ENCODE data around the gene HS6ST1.

The HS6ST1 gene

DNA sequence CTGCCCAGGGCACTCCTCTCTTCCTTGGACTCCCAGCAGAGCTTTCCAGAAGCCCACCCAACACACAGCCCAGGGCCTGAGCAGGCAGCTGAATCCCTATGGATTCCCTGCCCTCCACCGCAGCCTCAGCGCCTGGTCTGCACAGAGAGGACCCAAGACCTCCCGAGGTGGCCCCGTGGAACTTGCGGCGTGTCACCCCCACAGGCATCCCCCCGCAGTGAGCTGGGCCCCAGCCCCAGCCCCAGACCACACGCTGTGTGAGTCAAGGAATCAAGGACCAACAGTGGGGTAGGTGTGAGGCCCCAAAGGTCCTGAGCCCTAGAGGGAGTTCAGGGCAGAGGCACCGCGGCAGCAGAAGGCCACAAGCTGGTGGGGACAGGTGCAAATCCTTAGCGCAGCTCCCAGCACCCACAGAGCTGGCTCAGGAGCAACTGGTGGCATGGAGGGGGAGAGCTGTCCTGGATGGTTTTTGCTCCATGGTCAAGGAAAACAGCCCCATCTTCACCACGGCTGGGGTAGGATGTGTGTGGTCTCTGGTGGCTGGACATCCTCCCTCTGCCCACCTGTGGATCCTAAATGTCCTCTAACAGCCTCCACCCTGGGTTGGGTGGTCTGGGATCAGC, 8.5 kb downstream of the HS6ST1 start:
- DNase-seq, result no peak

DNA sequence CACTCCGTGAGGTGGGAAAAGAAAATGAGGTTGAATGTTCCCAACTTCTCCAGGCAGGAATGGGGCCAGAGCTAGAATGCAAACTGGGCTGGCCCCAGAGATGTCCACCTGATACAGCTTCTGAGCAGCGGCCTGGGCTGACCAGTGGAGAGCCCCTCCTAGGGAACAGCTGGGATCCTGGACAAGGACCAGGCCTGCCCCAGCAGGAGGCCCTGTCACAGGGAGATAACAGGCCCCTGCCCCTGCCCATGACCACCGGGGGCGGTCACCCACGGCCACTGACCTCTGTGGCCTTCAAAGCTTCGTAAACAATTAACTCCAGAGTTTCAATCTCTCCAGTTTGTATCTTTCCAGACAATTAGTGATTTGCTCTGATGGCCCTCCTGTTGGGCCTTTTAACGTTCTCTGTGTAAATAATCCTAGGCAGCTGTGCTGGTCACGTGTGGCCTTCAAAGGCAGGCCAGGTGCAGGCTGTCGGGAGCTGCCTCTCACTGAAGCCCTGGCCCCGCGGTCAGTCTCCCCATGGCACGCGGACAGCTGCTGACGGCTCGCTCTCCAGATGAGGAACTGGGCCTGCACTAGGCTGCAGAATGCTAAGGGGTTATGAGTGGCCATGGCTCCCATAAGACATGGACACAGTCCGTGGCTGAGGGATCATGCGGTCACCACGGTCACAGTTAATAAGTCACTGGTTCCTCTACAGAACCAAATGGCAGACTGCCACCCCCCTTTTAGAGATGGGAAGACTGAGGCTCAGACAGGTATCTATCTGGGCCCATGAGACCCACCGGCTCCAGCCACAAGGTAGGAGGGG, 9.2 kb downstream of the HS6ST1 start:
- no peak for DNase-seq

DNA sequence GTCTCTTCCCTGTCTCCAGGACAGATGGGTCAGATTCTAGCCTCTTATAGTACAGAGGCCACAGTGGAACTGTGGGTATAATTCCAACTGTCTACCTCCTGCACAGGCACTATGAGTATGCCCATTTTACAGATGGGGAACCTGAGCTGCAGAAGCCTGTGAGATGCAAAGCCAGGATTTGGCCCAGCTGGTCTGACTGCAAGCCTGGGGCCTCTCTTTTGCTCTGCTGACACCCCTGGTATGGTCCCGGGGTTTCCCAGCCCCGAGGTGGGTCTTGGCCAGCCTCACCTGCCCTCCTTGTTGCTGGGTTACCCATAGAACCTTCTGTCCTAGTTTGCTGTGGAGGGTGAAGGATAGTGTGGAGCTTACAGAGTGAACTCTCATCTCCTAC, 9.8 kb downstream of the HS6ST1 start:
- no peak for DNase-seq

DNA sequence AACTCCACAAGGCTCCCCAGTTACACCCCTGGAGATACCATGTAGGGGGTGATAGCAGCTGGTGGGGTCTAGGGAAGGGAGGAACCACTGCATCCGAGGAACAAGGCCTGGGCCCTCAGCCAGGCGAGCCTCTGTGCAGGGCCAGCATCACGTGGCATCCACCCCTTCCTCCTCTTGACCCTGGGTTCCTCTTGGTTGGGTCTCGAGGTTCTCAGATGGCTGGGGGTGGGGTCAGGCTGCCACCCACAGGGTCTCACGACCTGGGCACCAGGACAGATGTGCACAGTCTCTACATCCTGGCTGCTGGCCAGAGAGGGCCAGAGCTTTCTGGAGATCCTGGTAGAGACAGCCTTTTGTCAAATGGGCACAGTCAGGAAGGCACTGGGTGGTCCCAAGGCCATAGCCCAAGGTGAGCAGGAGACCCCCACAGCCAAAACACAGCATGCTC, 10.4 kb downstream of the HS6ST1 start:
- DNase-seq, result no peak

DNA sequence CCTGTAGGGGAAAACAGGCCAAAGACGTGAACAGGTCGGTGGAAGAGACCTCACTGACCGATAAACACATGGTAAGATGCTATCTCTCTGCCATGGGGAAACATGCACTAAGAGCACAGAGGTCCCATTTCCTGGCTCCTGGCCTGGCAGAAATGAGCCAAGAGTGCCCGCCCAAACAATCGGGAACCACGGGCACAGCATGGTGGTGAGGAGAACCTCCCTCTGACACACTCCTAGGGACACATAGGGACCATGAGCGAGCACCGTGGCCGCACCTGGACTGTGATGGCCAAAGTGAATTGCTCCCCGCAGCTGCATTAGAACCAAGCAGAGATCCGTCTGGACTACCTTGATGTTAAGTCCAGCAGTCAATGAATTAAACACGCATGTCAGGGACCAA, 11.1 kb downstream of the HS6ST1 start:
- DNase-seq, result no peak

DNA sequence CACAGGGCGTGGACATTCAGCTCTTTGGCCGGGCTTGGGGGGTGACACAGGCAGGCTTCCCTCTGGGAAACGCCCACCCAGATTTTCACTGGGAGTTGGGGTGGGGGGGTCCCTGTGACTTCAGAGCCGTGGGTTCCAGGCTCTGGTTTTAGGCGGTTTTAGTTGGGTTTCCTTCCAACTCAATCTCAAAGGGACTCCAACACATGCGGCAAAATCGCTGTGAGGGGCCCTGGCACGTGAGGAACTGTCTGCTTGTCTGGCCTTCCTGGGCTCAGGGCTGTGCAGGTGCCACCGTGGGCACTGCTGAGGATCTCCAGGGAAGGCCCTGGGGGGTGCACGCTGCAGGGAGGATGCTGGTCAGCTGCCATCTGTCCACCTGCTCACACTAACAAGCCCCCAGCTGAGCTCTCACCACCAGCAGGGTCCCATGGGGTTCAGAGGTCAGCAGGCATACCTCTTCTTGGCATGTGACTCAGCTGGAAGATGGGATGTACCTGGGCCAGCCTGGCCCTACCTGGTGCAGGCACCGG, 11.7 kb downstream of the HS6ST1 start:
- no peak for DNase-seq

DNA sequence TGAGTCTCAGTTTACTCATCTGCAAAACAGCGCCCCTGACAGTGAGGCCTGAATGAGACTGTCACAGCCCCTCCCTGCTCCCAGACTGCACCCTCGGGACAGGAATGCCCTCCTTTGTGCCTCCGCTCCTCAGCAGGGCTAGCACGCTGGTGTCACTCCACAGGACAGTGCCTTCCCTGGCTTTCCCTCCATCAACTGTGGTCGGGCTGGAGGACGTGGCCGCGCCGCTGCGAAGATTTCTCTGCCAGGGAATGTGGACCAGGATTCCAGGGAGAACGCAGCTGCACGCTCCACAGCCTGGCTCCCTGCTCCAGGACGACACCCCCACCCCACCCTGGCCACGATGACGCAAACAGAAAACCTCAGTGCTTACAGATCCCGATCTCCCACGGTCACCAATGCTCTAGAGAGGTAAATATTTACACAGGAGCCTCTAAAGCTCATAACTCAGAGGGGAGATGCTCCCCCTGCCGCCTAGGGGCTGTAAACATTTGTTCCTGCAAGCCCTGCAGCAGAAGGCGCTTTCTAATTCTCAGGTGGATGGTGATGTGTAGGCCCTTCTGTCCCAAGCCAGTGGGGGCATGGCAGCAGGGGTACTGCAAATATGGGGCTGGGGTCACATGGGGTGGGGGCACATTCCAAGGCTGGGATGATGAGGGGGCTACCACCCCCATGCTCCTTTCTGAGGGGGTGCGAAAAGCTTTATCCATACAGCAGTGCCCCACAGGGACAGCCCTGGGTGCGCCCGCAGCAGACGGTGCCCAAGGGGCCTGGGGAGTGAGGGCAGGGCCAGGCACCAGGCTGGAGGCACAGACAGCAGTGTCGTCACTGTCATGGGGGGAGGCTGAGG, 12.4 kb downstream of the HS6ST1 start:
- no peak for DNase-seq

DNA sequence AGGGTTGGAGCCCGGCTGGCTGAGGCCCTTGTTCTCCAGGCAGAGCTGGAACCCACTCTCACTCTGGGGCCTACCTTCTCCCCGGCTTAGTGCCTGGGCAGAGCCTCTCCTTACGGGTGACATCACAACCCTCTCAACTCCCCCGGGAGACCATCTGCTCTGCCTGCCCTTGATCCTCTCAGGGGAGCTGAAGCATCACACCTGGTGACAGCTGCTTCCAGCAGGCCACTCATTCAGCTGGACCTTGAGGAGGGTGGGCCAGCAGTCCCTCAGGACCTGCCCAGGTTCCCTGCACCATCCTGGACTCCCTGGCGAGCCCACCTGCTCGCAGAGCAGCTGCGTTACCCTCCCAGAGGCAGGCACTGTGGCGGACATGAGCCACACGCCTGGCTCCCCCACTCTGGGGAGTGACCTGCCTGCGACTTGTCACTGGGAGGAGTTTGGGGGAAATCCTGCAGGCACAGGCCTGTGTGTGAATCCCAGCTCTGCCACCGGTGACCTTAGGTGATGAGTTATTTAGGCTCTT, 13.1 kb downstream of the HS6ST1 start:
- DNase-seq, result no peak

DNA sequence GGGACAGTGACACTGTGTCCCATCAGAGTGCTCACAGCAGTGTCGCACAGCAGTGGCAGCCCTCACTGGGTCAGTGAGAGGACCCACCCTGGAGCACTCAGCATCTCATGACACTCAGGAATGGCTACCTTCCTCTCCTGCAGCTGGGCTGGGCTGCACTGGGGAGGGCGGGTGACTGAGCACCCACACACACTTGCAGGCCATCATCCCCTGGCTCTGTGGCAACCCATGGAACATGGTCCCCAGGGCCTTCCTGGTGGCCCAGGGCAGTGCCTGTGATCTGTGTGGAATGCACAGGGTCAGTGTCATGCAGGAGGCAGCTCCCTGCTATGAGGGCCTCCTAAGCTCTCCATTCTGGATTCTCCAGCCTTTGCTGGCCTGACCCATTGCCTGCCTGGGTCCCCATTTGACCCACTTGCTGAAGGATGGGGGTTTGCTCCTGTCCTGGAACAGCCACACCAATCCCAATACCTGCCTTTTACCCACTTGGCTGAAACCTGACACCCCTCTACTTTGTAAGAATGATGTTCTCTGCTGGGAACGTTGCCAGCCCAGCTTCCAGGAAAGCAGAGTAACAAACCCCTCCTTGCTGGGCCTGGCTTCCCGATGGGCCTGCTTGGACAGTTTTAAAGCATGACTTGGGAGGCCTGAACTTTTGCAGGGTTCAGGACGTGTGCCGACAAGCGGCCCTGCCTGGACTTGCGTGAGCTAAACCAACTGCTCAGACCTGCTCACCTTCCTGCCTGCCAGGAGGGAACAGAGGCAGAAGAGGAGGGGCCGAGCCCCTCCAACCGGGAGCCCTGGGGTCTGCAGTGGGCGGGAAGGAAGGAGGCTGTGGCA, 13.7 kb downstream of the HS6ST1 start:
- DNase-seq, result peak; percentile 18

DNA sequence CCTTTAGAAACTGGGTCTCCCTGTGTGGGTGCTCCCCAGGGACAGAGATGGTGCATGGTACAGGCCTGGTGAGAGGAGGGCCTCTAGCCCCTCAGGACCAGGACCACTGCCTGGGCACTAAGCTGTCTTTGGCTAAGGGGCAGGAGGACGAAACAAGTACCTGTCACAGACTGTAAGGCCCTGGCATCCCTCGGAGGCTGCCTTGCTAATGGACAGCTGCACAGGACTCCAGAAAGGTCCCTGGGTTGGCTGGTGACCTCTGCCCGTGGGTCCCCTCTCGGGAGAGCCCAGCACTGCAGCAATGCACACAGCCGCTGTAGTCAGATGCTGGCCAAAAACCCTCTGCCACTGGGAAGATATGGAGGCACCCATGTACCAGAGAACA, 14.3 kb downstream of the HS6ST1 start:
- no peak for DNase-seq

DNA sequence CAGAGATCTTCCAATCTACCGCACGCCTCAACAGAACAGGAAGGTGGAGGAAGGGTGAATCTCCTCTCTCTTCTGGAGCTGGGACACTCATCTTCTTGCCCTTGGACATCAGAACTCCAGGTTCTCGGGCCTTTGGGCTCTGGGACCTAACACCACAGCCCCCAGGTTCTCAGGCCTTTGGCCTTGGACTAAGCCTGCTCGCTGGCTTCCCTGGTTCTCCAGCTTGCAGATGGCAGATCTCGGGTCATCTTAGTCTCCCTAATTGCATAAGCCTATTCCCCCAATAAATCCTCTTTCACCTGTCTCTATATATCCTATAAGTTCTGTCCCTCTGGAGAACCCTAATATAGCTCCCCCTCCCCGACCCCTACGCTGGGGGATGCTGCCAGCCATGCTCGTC, 14.8 kb downstream of the HS6ST1 start:
- DNase-seq, result no peak

DNA sequence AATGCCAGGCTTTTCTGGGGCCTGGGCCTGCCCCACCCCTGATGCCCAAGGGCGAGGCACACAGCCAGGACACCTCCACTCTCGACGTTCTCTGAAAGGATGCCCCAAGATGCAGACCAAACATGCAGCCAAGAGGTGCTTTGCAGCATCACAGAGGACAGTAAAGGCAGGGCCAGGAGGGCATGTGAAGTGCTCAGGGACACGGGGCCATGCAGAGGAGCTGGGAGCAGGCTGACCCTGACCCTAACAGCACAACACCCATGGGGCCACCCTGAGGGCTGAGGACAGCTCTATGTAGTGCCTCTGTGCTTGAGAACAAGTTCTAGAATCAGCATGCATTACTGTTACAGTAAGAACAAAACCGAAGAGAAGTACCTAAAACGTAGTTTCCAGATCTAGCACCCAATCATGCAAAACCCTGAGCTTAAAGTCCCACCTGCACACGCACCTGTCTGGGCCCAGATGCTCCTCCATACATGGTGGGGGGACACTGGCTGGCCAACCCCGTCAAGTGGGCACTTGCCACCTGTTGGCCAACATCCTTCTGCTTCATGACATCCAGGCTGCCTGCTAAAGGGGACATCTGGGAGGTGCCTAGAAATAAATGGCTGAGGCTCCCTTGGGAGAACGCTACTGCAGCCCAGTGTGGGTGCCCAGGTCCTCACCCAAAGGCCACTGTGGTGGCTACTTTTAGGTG, 15.4 kb downstream of the HS6ST1 start:
- DNase-seq, result no peak

DNA sequence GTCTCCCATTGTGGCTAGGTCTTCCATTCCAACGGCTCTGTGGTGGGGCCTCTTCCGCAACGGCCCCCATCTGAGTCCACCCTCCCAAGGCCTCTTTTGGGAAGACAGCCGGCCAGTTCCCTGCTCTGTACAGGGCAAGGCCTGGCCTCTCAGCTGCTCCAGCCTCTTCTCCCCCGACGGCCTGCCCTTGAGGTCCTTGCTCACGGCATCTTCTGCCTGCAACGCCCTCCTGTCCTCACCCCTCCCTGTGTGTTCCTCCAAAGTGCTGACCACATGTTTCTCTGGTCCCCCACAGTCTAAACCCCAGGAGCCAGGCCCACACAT, 16.0 kb downstream of the HS6ST1 start:
- DNase-seq, result no peak

DNA sequence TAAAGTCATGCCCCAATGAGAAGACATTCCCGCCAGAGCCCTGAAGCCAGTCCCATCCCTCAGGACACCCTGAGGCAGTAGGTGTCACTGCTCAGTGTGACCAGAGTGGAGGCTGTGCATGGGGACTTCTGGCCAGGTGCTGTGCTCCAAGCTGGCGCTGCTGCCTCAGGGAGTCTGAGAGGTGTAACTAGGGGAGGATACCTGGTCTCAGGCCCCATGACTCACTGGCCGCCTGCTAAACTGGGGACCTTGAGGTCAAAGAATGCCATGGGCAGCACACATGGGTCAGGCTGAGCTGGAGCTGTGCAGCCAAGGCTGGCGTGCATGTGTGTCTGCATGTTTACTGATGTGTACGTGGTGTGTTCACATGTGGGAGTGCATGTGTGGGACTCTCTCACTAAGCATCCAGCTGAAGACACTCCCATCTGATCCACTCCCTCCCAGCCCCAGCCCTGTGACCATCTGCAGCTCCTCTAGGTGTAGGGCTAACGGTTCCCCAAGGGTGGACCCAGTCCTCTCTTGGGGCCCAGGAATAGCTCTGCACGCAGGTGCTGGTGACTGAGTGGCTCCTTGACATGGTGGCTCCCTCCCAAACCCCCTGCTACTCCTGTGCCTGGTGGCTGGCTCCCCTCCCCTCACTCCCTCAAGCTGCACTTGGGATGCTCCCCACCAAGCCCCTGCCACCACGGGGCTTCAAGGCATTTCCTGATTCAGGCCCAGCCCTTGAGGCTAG, 16.5 kb downstream of the HS6ST1 start:
- no peak for DNase-seq

DNA sequence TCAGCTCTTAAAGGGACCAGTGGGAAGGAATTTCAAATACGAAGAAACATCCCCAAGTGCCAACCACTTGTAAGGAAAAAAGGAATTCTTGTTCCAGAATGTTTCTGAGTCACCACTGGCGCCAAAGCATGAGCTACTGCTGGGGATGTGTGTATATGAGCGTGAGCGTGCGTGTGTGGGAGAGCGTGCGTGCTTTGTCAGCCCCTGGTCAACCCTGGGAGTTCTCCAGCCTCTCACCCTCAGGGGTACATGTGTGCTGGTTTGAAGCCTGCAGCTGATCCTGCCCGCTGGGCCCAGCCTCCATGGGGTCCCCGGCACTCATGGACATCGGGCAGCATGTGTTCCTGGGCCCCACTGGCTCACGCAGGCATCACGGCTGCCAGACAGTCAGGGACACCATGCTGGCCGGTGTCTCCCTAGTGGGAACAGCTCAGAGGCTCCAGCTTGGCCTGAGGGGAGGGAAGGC, 17.1 kb downstream of the HS6ST1 start:
- DNase-seq, result no peak

DNA sequence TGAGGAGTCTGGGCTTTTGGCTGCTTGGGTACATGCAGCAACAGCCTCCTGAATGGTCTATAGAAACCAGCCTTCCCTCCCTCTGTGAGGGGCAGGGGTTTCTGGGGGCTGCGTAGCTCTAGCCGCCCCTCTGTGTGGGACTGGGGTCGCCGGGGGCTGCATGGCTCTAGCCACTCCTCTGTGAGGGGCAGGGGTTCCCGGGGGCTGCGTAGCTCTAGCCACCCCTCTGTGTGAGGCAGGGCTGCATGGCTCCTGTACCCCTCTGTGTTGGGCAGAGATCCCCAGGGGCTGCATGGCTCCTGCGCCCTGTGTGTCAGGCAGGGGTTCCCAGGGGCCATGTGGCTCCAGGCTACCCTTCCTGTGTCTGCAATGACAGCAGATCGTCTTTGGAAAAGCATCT, 17.6 kb downstream of the HS6ST1 start:
- no peak for DNase-seq

DNA sequence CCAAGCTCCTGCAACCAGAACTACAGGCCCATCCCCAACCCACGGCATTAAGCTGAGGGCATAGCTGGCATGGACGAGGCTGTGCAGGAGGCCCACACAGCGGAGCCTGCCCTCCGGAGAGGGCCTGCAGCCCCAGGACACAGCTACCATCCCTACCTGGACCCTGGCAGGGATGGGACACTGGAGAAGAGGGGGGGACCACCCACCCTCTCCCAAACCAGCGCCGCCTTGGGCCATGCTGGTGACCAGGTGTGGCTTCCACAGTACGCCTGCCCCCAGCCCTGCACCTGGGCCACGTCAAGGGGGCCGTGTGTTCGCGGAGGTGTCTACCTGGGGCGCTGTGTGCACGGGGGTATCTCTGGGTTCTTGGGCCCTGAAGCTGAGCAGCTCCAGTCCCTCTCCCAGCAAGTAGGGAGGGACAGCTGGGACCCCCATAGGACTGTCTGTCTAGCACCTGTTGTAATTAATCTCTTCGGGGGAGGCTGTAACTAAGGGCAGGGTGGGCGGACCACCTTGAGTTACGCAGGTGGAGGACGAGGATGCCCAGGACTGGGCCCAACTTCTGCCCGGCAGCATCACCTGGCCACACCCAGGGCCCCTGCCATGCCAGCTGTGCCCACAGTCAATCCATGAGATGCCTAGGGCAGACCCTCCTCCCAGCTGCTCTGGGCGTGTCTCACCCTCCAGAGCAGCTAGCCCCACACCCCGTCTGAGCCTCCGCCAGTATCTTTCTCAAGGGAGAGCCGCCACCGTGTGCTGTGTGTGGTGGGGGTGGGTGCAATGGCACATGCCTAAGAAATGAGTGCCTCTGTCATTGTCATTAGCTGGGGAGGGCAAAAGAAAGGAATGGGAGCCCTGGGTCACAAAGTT, 18.3 kb downstream of the HS6ST1 start:
- no peak for DNase-seq

DNA sequence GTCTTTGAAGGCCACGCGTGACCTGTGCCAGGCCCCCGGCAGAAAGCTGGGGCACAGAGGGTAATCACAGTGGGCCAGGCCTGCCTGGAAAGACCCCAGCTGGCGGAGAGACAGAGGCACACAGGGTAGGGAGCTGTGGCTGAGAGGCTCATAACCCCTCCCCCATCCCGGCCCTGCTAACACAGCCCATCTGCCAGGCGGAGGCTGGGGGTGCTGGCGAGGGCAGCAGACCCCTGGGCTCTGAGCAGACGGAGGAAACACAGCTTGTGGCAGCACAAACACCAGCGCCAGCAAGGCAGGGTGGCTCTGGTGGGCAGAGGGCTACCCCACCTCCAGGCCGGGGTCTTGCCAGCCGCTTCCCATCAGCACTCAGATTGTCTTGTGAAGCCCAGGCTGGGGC, 19.0 kb downstream of the HS6ST1 start:
- DNase-seq, result no peak

DNA sequence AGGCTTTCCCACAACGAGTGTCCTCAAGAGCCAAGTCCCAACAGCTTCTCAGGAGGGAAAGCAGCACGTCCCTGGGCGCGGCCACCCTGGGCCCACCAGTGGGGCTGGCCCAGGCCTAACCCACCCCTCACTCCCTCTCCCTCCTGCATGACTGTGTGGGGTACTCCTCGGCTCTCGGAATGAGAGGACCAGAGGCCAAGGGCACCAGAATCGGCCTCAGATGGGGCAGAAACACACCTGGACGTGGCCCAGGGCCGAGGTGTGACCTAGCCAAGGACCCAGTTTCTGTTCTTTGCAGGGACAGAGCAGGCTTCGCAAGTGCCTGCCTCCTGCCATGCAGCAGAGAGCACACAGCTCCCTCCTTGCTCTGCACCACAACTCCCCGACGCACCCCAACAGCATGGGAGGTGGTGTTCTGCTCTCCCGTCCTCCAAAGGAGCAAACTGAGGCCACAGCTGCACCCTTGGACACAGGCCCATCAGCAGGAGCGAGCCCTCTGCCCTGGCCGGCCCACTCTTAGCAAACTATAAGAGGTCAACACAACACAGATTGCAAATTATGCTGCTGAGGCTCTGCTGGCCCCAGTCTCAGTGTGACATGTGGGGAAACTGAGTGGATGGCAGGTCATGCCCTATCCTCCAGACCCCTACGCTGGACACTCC, 19.7 kb downstream of the HS6ST1 start:
- DNase-seq, result no peak

Data from NCI-H446 treated with DMSO at 0.1 percent for 48 hours (cell line).